BJ (cell line): ENCODE data around the gene WDR82. TPM values are rescaled to one million over a fixed set of nuclear protein-coding genes. Genes with fewer than 3 reads are reported as not detected.

Experiments used
- CTCF ChIA-PET: fragments of 350-600 bp; formaldehyde crosslinking; extraction: SDS; loops from one replicate; lab custom pipeline; 2021; ENCODE audit warnings: antibody characterized with exemption, inconsistent platforms; lab: Yijun Ruan, JAX
- POLR2A ChIA-PET: fragments of 300-600 bp; sonication (Branson Sonifier 250); formaldehyde crosslinking; extraction: SDS; loops from one replicate; lab custom pipeline; 2021; ENCODE audit warnings: antibody characterized with exemption; lab: Charles Lee
- DNase-seq: peaks from one replicate; pipeline ENCODE4 v3.0.0-alpha.2; 2011; ENCODE audit warnings: low read depth
- H3K27me3 ChIP-seq: 2 replicates; pipeline ENCODE4 v1.6.0; 2011; ENCODE audit warnings: low read length; ENCODE audit not compliant: control insufficient read depth, insufficient read depth
- H3K36me3 ChIP-seq: 2 replicates; pipeline ENCODE4 v1.5.1; 2011; ENCODE audit warnings: low read length; ENCODE audit not compliant: control insufficient read depth, insufficient read depth
- H3K4me3 ChIP-seq: 2 replicates; pipeline ENCODE4 v1.5.1; 2011; ENCODE audit warnings: low read depth, mild to moderate bottlenecking, control low read depth, low read length
- CTCF ChIP-seq: IDR thresholded peaks from 2 replicates; pipeline ENCODE4 v1.5.1; 2011; ENCODE audit warnings: low read depth, mild to moderate bottlenecking, control low read depth, inconsistent platforms, low read length, moderate library complexity; ENCODE audit not compliant: insufficient read depth
- polyA plus RNA-seq: library from polyadenylated mRNA; depleted of rRNA; stranded (reverse); fragments of >200 nt; gene quantifications from 2 replicates; pipeline ENCODE4 v1.2.3, GENCODE V29; 2011

Gene WDR82
- polyA plus RNA-seq, 1 experiment = 42.3 TPM

- Histone ChIP-seq H3K36me3 (peaks cover 2% of the 10 kb centered on the region; the same call in 1 of the 2 replicates), H3K4me3 (no peak overlapping the region), H3K27me3 (no peaks in the 10 kb centered on the region)
- no peak for DNase-seq
- ChIA-PET CTCF (no interaction called here), POLR2A (no interaction called here)
- TF ChIP-seq CTCF = no peak
Measured at GRCh38 chr3:52310861-52311575, 32.6 kb upstream of the WDR82 start.

- no peak for DNase-seq
- Histone ChIP-seq H3K4me3 (no peak overlapping the region), H3K36me3 (peaks cover 2% of the 10 kb centered on the region; the same call in 1 of the 2 replicates), H3K27me3 (no peaks in the 10 kb centered on the region)
- CTCF ChIA-PET = no interaction called here
- no peak for TF ChIP-seq CTCF
- POLR2A ChIA-PET = no interaction called here
Measured at GRCh38 chr3:52308308-52308707, 29.9 kb upstream of the WDR82 start.

- POLR2A ChIA-PET = no interaction called here
- no peak for TF ChIP-seq CTCF
- H3K4me3 ChIP-seq = no peak overlapping the region
- H3K36me3 ChIP-seq = peaks cover 1% of the 10 kb centered on the region; the same call in 1 of the 2 replicates
- no peaks in the 10 kb centered on the region for H3K27me3 ChIP-seq
- DNase-seq = no peak
- CTCF ChIA-PET = no interaction called here
Measured at GRCh38 chr3:52306978-52307377, 28.5 kb upstream of the WDR82 start.

- TF ChIP-seq CTCF = no peak
- ChIA-PET CTCF (no interaction called here), POLR2A (no interaction called here)
- Histone ChIP-seq H3K27me3 (no peaks in the 10 kb centered on the region), H3K36me3 (no peaks in the 10 kb centered on the region), H3K4me3 (no peak overlapping the region)
- DNase-seq = no peak
Measured at GRCh38 chr3:52305926-52306325, 27.5 kb upstream of the WDR82 start.

GRCh38 chr3:52303811-52304210 lies 25.4 kb upstream of the WDR82 start:
- Histone ChIP-seq H3K27me3 (no peaks in the 10 kb centered on the region), H3K36me3 (no peaks in the 10 kb centered on the region), H3K4me3 (no peak overlapping the region)
- no peak for DNase-seq
- no peak for TF ChIP-seq CTCF
- POLR2A ChIA-PET = no interaction called here
- CTCF ChIA-PET = no interaction called here
